HFFc6 (cell line): ENCODE data around the gene PCSK9. TPM values are rescaled to one million over a fixed set of nuclear protein-coding genes. Genes with fewer than 3 reads are reported as not detected.

Experiments
- DNase-seq: peaks from one replicate; pipeline ENCODE4 v3.0.0-alpha.2; 2018
- H3K27ac Mint-ChIP-seq: 2 replicates; pipeline ENCODE4 v1.8.0; 2020; ENCODE audit warnings: mild to moderate bottlenecking, mixed read lengths
- H3K27me3 Mint-ChIP-seq: 2 replicates; pipeline ENCODE4 v1.8.0; 2021; ENCODE audit warnings: mild to moderate bottlenecking, moderate library complexity, mixed read lengths; ENCODE audit not compliant: insufficient read depth
- H3K36me3 Mint-ChIP-seq: 2 replicates; pipeline ENCODE4 v1.8.0; 2021; ENCODE audit warnings: low read depth, mixed read lengths
- H3K4me1 Mint-ChIP-seq: 2 replicates; pipeline ENCODE4 v1.8.0; 2020; ENCODE audit warnings: low read depth, mixed read lengths
- H3K4me3 Mint-ChIP-seq: 2 replicates; pipeline ENCODE4 v1.8.0; 2020; ENCODE audit warnings: mild to moderate bottlenecking, moderate library complexity, mixed read lengths
- H3K9me3 Mint-ChIP-seq: 2 replicates; pipeline ENCODE4 v1.8.0; 2020; ENCODE audit warnings: mild to moderate bottlenecking, mixed read lengths
- CTCF ChIP-seq: fragments of 200-600 bp; sonication (generic); IDR thresholded peaks from 2 replicates; pipeline ENCODE4 v1.5.0; 2021; ENCODE audit warnings: antibody characterized with exemption, mild to moderate bottlenecking
- total RNA-seq, 6 experiments: library from RNA; stranded (reverse); fragmentation: NEBNext Ultra II Directional; extraction: Animal tissue kit (Norgen Biotek cat#: 25700); gene quantifications; 2 replicates in 1 of 6; 3 replicates in 5 of 6; pipeline ENCODE4 v1.2.3, GENCODE V29; 2021

The PCSK9 gene
- total RNA-seq, 6 experiments from 2014 or later = 0.05 TPM; not detected in 4

- Mint-ChIP-seq H3K9me3 (no peaks in the 10 kb centered on the region), H3K36me3 (no peaks in the 10 kb centered on the region), H3K27ac (no peak overlapping the region), H3K4me3 (no peak overlapping the region), H3K4me1 (no peaks in the 10 kb centered on the region), H3K27me3 (peaks cover 31% of the 10 kb centered on the region)
- DNase-seq = no peak
- no peak for TF ChIP-seq CTCF
Measured at GRCh38 chr1:55054396-55054795, 15.0 kb downstream of the PCSK9 start.

GRCh38 chr1:55055084-55055882, 15.9 kb downstream of the PCSK9 start:
- no peak overlapping the region for H3K4me3 Mint-ChIP-seq
- no peak for TF ChIP-seq CTCF
- DNase-seq = no peak

GRCh38 chr1:55055951-55056631, 16.7 kb downstream of the PCSK9 start:
- no peaks in the 10 kb centered on the region for H3K4me1 Mint-ChIP-seq
- no peaks in the 10 kb centered on the region for H3K9me3 Mint-ChIP-seq
- H3K4me3 Mint-ChIP-seq = no peak overlapping the region
- TF ChIP-seq CTCF = no peak
- no peak for DNase-seq
- H3K27me3 Mint-ChIP-seq = peaks cover 38% of the 10 kb centered on the region
- no peaks in the 10 kb centered on the region for H3K36me3 Mint-ChIP-seq
- H3K27ac Mint-ChIP-seq = no peak overlapping the region

More at GRCh38 chr1:55055084-55055882, 15.9 kb downstream of the PCSK9 start:
- H3K4me1 Mint-ChIP-seq = no peaks in the 10 kb centered on the region
- no peaks in the 10 kb centered on the region for H3K36me3 Mint-ChIP-seq
- H3K27ac Mint-ChIP-seq = no peak overlapping the region
- H3K27me3 Mint-ChIP-seq = peaks cover 39% of the 10 kb centered on the region
- H3K9me3 Mint-ChIP-seq = no peaks in the 10 kb centered on the region

- Mint-ChIP-seq H3K36me3 (no peaks in the 10 kb centered on the region), H3K9me3 (no peaks in the 10 kb centered on the region), H3K27me3 (peaks cover 38% of the 10 kb centered on the region), H3K4me1 (no peaks in the 10 kb centered on the region), H3K27ac (no peak overlapping the region), H3K4me3 (no peak overlapping the region)
- no peak for TF ChIP-seq CTCF
- no peak for DNase-seq
Measured at GRCh38 chr1:55056632-55056992, 17.3 kb downstream of the PCSK9 start.

- peaks cover 34% of the 10 kb centered on the region for H3K27me3 Mint-ChIP-seq
- no peak overlapping the region for H3K4me3 Mint-ChIP-seq
- TF ChIP-seq CTCF = no peak
- no peak for DNase-seq
- H3K4me1 Mint-ChIP-seq = no peaks in the 10 kb centered on the region
- H3K27ac Mint-ChIP-seq = no peak overlapping the region
- H3K36me3 Mint-ChIP-seq = no peaks in the 10 kb centered on the region
- no peaks in the 10 kb centered on the region for H3K9me3 Mint-ChIP-seq
Measured at GRCh38 chr1:55057270-55057955, 18.1 kb downstream of the PCSK9 start.
